SK-N-SH (cell line): ENCODE results near the gene RBMS3. TPM values are rescaled to one million over a fixed set of nuclear protein-coding genes. Genes with fewer than 3 reads are reported as not detected.

Experiments used
- CTCF ChIA-PET: fragments of 300-600, 350-600 bp; formaldehyde crosslinking; extraction: SDS; loops from one replicate; lab custom pipeline; 2021; lab: Yijun Ruan, JAX
- POLR2A ChIA-PET: fragments of 350-600 bp; sonication (Branson Sonifier 250); formaldehyde crosslinking; extraction: SDS; loops from one replicate; lab custom pipeline; 2020; ENCODE audit warnings: antibody characterized with exemption, inconsistent platforms; lab: Yijun Ruan, JAX
- DNase-seq: peaks from one replicate; pipeline ENCODE4 v3.0.0; 2012
- H2AFZ ChIP-seq: fragments of 200-600 bp; sonication (generic); 2 replicates; pipeline ENCODE4 v1.8.1; 2016; ENCODE audit warnings: antibody characterized with exemption, mild to moderate bottlenecking, low read depth
- H3F3A ChIP-seq: fragments of 200-600 bp; sonication (generic); replicated peaks from 2 replicates; pipeline ENCODE3; 2016; ENCODE audit warnings: antibody characterized with exemption, mild to moderate bottlenecking; ENCODE audit not compliant: insufficient read depth
- H3K27ac ChIP-seq, 2 experiments: fragments of 200-500 bp in 1 of 2; fragments of 200-600 bp in 1 of 2; sonication (Bioruptor generic) in 1 of 2; sonication (generic), shearing (Covaris generic) in 1 of 2; 2 replicates each; pipeline versions ENCODE4 v1.5.1 to v1.6.1; 2014 to 2016; ENCODE audit warnings: low read depth in 2 of 2, inconsistent platforms in 1 of 2, low read length in 1 of 2, mild to moderate bottlenecking in 1 of 2, mixed read lengths in 1 of 2
- H3K27me3 ChIP-seq: fragments of 200-600 bp; sonication (generic), shearing (Covaris generic); 2 replicates; pipeline ENCODE4 v1.6.1; 2016; ENCODE audit warnings: mixed run types; ENCODE audit not compliant: insufficient read depth
- H3K36me3 ChIP-seq, 2 experiments: fragments of 200-500 bp in 1 of 2; fragments of 200-600 bp in 1 of 2; sonication (Bioruptor generic) in 1 of 2; sonication (generic) in 1 of 2; replicated peaks in 1 of 2; 2 replicates each; pipeline versions ENCODE3 to v1.5.1; 2014 to 2016; ENCODE audit warnings: low read length in 1 of 2, mild to moderate bottlenecking in 1 of 2; ENCODE audit not compliant: insufficient read depth in 2 of 2, control insufficient read depth in 1 of 2
- H3K4me1 ChIP-seq, 2 experiments: fragments of 200-500 bp in 1 of 2; fragments of 200-600 bp in 1 of 2; sonication (Bioruptor generic) in 1 of 2; sonication (generic), shearing (Covaris generic) in 1 of 2; 2 replicates each; pipeline versions ENCODE4 v1.5.1 to v1.6.1; 2014 to 2016; ENCODE audit warnings: low read depth in 1 of 2, low read length in 1 of 2, mixed run types in 1 of 2; ENCODE audit not compliant: insufficient read depth in 2 of 2, control insufficient read depth in 1 of 2
- H3K4me2 ChIP-seq: fragments of 200-600 bp; sonication (generic), shearing (Covaris generic); 2 replicates; pipeline ENCODE4 v1.6.1; 2017; ENCODE audit warnings: mixed run types
- H3K4me3 ChIP-seq, 2 experiments: fragments of 200-500 bp in 1 of 2; fragments of 200-600 bp in 1 of 2; sonication (Bioruptor generic) in 1 of 2; sonication (generic), shearing (Covaris generic) in 1 of 2; 2 replicates each; pipeline versions ENCODE4 v1.5.1 to v1.8.1; 2014 to 2016; ENCODE audit warnings: low read depth in 2 of 2, inconsistent platforms in 1 of 2, low read length in 1 of 2, mild to moderate bottlenecking in 1 of 2, mixed read lengths in 1 of 2, moderate library complexity in 1 of 2
- H3K79me2 ChIP-seq: fragments of 200-600 bp; sonication (generic); 2 replicates; pipeline ENCODE4 v1.8.1; 2017; ENCODE audit warnings: mild to moderate bottlenecking; ENCODE audit not compliant: insufficient read depth
- H3K9ac ChIP-seq: fragments of 200-600 bp; sonication (generic); 2 replicates; pipeline ENCODE4 v1.6.1; 2017; ENCODE audit warnings: mixed run types
- H3K9me2 ChIP-seq: fragments of 200-600 bp; sonication (generic); 2 replicates; pipeline ENCODE4 v1.6.1; 2017; ENCODE audit warnings: mixed run types
- H3K9me3 ChIP-seq: fragments of 200-600 bp; sonication (generic); 2 replicates; pipeline ENCODE4 v1.6.1; 2017; ENCODE audit warnings: mixed run types, mild to moderate bottlenecking, moderate library complexity
- H4K20me1 ChIP-seq: fragments of 200-600 bp; sonication (generic); 2 replicates; pipeline ENCODE4 v1.6.1; 2017; ENCODE audit warnings: mild to moderate bottlenecking, mixed run types; ENCODE audit not compliant: insufficient read depth
- EP300 ChIP-seq, 2 experiments: IDR thresholded peaks; 2 replicates each; pipeline versions ENCODE4 v1.4.0 to v1.6.1; 2012; ENCODE audit warnings: borderline replicate concordance in 1 of 2, low read depth in 1 of 2, low read length in 1 of 2
- FOSL2 ChIP-seq: IDR thresholded peaks from 2 replicates; pipeline ENCODE4 v1.4.0; 2012; ENCODE audit warnings: low read depth, mild to moderate bottlenecking, moderate library complexity, borderline replicate concordance
- FOXM1 ChIP-seq: IDR thresholded peaks from 2 replicates; pipeline ENCODE4 v1.4.0; 2012; ENCODE audit warnings: low read depth, mild to moderate bottlenecking
- GABPA ChIP-seq: IDR thresholded peaks from 2 replicates; pipeline ENCODE4 v1.4.0; 2012; ENCODE audit warnings: low read depth, mild to moderate bottlenecking
- GATA2 ChIP-seq: sonication (generic); formaldehyde crosslinking; IDR thresholded peaks from 2 replicates; pipeline ENCODE4 v1.5.0; 2020; ENCODE audit warnings: mild to moderate bottlenecking, missing genetic modification reagents
- PBX3 ChIP-seq: IDR thresholded peaks from 2 replicates; pipeline ENCODE4; 2012
- RAD21 ChIP-seq: IDR thresholded peaks from 2 replicates; pipeline ENCODE4 v1.6.1; 2012; ENCODE audit warnings: mild to moderate bottlenecking, low read length
- RCOR1 ChIP-seq: fragments of 150-350 bp; IDR thresholded peaks from 2 replicates; pipeline ENCODE4 v1.6.1; 2017; ENCODE audit warnings: antibody characterized with exemption, low read length
- RFX5 ChIP-seq: IDR thresholded peaks from 2 replicates; pipeline ENCODE4 v1.6.1; 2012; ENCODE audit warnings: mild to moderate bottlenecking, improper control_type of control experiment, low read length
- ZBTB33 ChIP-seq: IDR thresholded peaks from 2 replicates; pipeline ENCODE4 v1.4.0; 2012; ENCODE audit warnings: low read depth, borderline replicate concordance
- WGBS: methylation state at CpG from one replicate; pipeline ENCODE4 v1.1.6; 2017; ENCODE audit warnings: low lambda C conversion rate; 5-methylcytosine and 5-hydroxymethylcytosine counted together
- polyA plus RNA-seq, 3 experiments: library from polyadenylated mRNA; depleted of rRNA; stranded (reverse); fragments of >200 nt; gene quantifications; 2 replicates each; pipeline ENCODE4 v1.2.3, GENCODE V29; 2012
- TF ChIP-seq, protein P1 (sequence below): IDR thresholded peaks from 2 replicates; pipeline ENCODE4 v1.4.0; 2012; ENCODE audit warnings: low read depth, borderline replicate concordance

The RBMS3 gene
- polyA plus RNA-seq, 1 of the 3 experiments (the other 2 are of a cell fraction), result 8.2 TPM

DNA sequence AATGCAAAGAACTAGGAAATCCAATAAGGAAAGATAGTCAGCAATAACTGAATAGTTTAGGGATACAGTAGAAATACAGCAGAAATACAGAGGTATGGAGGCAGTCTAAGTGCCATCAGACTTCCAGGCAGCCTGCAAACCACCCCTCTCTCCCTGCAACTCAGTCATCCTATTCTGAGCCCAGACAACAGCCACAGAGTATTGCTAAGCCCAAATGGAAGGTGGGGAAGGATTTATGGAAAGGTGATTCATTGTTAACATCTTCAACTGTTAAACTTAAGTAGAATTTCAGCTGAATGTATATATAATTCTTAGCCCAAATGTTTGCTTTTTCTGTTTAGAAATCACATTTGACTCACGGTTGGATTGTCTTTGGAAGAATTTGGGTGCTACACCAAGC, 300.4 kb downstream of the RBMS3 start:
- POLR2A ChIA-PET, result no interaction called here

GRCh38 chr3:29582273-29582672, 301.4 kb downstream of the RBMS3 start:
- Histone ChIP-seq H3K4me1 (peaks cover 0 to 29% of the 10 kb centered on the region in 2 experiments; a peak in 2 of 4 replicates), H3K27me3 (no peaks in the 10 kb centered on the region), H3K4me3 (no peak overlapping the region), H2AFZ (no peak overlapping the region), H3F3A (no peaks in the 10 kb centered on the region), H3K27ac (peak overlapping the region in 1 of 2 experiments; percentile 86; a peak in 2 of 4 replicates), H3K9ac (no peak overlapping the region), H3K9me2 (no peaks in the 10 kb centered on the region), H3K36me3 (no peaks in the 10 kb centered on the region), H3K79me2 (peaks cover 40% of the 10 kb centered on the region), H3K4me2 (no peak overlapping the region), H3K9me3 (no peaks in the 10 kb centered on the region), H4K20me1 (0 out of 2 replicates have a peak, but pooled peaks cover under 1% of the 10 kb centered on the region)
- WGBS, result 84% methylated on average over 3 of the region's 3 CpGs
- CTCF ChIA-PET, result interaction anchor here (0.8 kb wide), 1 partner anchor 215 kb away, joined by 3 read pairs; no protein-coding TSS in a partner anchor
- POLR2A ChIA-PET, result no interaction called here
- peak; percentile 44 for DNase-seq
- TF ChIP-seq FOXM1 (no peak), GATA2 (CRISPR knock-in tag) (peak; percentile 24; the same call in 1 of the 2 replicates), EP300 (IDR thresholded peaks at IDR 0.05; ENCODE audit: borderline replicate concordance in 1 of 2, low read depth in 1 of 2, low read length in 1 of 2) (peak in 1 of 2 experiments; percentile 52; a peak in 1 of 4 replicates), RCOR1 (no peak)

More for the DNA sequence above, 300.4 kb downstream of the RBMS3 start:
- no peak overlapping the region for H3K4me3 ChIP-seq
- H3K9me3 ChIP-seq, result no peaks in the 10 kb centered on the region
- CTCF ChIA-PET, result no interaction called here
- H3K4me2 ChIP-seq, result no peak overlapping the region
- 0 out of 2 replicates have a peak, but pooled peaks cover 10% of the 10 kb centered on the region for H4K20me1 ChIP-seq
- no peaks in the 10 kb centered on the region for H3F3A ChIP-seq
- H3K9me2 ChIP-seq, result no peaks in the 10 kb centered on the region
- peaks cover 0 to 38% of the 10 kb centered on the region in 2 experiments; a peak in 2 of 4 replicates for H3K4me1 ChIP-seq
- WGBS, result 80% methylated on average over 1 of the region's 1 CpG
- peaks cover 40% of the 10 kb centered on the region for H3K79me2 ChIP-seq
- no peak for DNase-seq
- no peaks in the 10 kb centered on the region for H3K27me3 ChIP-seq
- no peak overlapping the region for H3K9ac ChIP-seq
- H3K27ac ChIP-seq, result peak overlapping the region in 1 of 2 experiments; percentile 86; a peak in 2 of 4 replicates
- TF ChIP-seq GABPA (no peak), PBX3 (no peak), RAD21 (no peak), FOSL2 (no peak), RFX5 (no peak), ZBTB33 (no peak)
- TF ChIP-seq, protein P1, sequence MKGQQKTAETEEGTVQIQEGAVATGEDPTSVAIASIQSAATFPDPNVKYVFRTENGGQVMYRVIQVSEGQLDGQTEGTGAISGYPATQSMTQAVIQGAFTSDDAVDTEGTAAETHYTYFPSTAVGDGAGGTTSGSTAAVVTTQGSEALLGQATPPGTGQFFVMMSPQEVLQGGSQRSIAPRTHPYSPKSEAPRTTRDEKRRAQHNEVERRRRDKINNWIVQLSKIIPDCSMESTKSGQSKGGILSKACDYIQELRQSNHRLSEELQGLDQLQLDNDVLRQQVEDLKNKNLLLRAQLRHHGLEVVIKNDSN, result no peak
- no peak overlapping the region for H2AFZ ChIP-seq
- H3K36me3 ChIP-seq, result no peaks in the 10 kb centered on the region
